DND-41 (cell line): ENCODE data around the gene MAEL.

Source experiments
- CTCF ChIP-seq: IDR thresholded peaks from 2 replicates; pipeline ENCODE4 v1.5.1; 2012; ENCODE audit warnings: borderline replicate concordance, low read length, moderate library complexity, mild to moderate bottlenecking; ENCODE audit not compliant: poor library complexity, severe bottlenecking; ENCODE audit errors: extremely low read depth
- EZH2 ChIP-seq: IDR thresholded peaks from 3 replicates; pipeline ENCODE4 v1.6.1; 2012; ENCODE audit warnings: borderline replicate concordance, low read depth, mild to moderate bottlenecking, moderate library complexity, low read length, inconsistent platforms; ENCODE audit not compliant: severe bottlenecking

DNA sequence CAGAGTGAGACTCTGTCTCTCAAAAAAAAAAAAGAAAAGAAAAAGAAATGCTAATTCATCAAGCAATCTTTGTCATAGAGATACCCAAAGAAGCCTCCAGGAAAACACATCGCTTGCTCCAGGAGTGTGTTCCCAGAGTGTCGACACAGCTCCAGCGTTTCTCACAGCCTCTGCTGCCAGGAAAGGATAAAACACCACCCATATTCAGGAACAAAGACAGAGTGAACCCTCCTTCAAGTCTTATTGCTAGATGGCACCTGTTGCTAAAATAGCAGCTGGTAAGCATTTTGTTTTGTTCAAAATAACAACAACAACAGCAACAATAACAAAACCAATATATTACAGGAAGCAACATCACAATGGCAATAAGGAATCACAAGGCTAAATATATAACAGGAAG is 16.9 kb upstream of the MAEL start:
- TF ChIP-seq CTCF (no peak), EZH2 (no peak)
